NCI-H748 (cell line): Measurements from ENCODE around the gene CCKAR.
"Not testable (repeated sequence)": the region's sequence is repeated elsewhere in the genome, so short reads cannot be mapped to it uniquely, and the experiment has no call there.

Source experiments
- DNase-seq: peaks from one replicate; lab custom pipeline; 2025; ENCODE audit not compliant: unreplicated experiment; lab: John Stamatoyannopoulos, UW

The CCKAR gene, protein sequence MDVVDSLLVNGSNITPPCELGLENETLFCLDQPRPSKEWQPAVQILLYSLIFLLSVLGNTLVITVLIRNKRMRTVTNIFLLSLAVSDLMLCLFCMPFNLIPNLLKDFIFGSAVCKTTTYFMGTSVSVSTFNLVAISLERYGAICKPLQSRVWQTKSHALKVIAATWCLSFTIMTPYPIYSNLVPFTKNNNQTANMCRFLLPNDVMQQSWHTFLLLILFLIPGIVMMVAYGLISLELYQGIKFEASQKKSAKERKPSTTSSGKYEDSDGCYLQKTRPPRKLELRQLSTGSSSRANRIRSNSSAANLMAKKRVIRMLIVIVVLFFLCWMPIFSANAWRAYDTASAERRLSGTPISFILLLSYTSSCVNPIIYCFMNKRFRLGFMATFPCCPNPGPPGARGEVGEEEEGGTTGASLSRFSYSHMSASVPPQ

DNA sequence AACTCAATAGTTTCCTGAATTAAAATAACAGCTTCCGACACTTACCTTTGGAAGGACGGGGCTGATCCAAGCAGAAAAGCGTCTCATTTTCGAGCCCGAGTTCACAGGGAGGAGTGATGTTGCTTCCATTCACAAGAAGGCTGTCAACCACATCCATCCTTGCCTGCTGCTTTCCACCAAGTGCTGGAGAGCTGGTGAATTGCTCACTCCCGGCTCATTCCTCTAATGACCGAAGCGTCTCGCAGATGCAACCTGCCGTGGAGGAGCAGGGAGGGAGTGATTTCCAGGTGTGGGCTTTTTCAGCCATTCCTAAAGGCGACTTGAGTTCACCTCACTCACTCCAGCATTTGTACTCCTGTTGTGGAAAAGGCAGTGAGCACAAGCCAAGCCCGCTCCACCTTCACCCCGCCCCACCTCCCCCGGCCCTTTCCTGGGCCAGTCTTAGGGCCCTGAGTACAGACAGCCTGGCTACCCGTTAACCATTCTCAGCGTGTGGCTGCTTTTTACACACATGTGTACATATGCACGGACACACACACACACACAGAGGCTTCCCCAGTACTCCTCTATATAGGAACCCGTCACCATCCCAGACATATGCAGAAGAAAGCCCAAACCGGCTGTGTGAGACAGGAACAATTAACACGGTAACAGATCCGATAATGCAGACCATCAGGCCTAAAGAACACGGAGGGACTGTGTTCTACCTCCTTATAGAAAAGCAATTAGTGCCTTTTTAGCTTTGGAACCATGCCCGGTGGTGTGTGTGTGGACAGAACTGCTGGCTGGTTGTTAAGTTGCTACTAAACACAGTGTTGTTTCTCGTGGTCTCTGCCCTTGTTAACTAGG is at the start of gene CCKAR:
Gene CCKAR, minus strand, starts transcription at position 374 of the 849 bp plus-strand sequence. Its CDS starts 217 bp downstream, at position 157.
- DNase-seq = peak; percentile 90

DNA sequence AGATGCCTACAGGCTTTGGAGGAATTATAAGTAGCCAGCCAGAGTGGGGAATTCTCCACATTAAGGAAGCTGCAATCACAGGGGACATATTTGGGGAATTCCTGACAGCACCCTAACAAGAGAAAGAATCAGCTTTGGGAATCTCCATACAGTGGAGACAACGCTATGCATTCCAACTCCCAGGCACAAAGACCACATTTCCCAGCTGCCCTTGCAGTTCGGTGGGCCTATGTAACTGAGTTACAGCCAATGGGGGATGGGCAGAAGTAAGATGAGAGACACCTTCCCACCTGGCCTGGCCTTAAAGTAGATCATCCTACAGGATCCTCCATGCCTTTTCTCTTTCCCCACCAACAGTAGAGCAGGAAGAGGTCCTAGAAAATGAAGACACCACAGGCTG is 43.4 kb upstream of the CCKAR start:
- DNase-seq = no peak

DNA sequence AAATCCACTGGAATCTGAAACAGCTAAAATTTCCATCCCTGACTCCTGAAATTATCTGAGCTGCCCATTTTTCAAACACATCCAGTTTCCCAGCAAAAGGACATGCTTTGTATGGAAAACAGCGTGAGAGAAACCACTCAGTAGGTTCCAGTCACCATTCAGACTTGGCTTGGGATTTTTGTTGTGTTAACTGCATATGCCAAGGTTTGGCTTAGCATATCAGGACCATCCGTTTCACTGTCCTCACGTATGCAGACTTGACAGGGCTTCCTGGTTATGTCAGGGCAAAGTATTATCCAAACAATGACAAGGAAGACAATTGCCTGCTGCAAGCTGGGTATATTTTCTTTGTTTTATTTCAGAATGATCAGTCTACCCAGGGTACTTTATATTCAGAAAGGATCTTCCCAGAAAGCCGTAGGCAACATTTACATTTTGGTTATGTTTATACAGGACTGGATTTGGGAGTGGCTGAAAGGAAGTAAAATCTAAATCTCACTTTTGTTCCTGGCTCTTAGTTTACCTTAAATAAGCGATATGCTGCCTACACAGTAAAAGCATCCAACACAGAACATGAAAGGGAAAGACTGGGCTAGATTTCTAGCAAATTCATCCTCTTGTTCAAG is 41.3 kb upstream of the CCKAR start:
- no peak for DNase-seq

DNA sequence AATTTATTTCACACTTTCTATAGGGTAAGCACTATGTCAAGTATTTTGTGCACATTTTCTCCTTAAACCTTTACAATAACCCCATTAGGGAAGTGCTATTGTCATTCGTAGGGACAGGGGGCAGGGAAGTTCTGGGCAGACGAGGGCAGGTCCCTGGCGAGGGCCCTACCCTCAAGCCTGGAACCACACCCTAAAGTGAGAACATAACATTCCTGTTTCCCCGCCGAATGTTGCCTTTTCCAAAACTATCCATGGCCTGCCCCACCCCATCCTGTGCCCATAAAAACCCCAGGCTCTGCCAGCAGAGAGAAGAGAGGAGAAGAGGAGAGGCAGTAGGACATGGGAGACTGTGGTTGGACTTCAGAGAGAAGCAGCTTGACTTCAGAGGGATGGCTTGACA is 39.8 kb upstream of the CCKAR start:
- no peak for DNase-seq

DNA sequence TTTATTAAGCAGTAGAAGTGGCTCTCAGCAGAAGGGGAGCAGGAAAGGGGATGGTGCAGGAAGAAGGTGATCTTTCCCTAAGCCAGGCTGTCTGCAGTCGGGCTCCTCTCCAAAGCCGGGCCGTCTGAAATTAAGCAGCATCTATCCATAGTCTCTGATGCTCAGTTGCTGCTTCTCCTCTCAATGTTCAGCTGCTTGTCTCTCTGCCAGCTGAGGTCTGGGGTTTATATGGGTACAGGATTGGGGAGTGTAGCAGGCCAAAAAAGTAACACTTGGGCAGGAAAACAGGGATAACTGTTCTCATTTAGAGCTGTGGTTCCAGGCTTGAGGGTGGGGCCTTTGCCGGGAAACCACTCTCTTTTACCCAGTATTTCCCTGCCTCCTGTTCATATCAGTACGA is 39.2 kb upstream of the CCKAR start:
- DNase-seq = no peak

DNA sequence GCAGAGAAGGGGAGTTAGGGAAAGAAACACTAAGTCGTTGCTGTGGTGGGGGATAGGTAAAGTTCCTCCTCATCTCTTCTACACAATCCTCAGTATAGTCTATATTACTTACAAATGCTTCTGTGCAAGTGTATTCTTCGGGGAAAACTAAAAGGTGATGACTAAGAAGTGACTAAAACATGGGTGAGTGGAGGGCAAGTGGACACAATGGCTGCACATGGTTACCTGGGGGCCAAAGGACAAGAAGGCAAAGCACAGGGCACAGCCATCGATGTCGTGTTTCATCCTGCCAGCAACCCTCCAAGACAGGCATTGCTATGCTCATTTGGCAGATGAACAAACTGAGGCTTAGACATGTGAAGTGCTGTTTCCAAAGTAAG is 35.5 kb upstream of the CCKAR start:
- DNase-seq = no peak

DNA sequence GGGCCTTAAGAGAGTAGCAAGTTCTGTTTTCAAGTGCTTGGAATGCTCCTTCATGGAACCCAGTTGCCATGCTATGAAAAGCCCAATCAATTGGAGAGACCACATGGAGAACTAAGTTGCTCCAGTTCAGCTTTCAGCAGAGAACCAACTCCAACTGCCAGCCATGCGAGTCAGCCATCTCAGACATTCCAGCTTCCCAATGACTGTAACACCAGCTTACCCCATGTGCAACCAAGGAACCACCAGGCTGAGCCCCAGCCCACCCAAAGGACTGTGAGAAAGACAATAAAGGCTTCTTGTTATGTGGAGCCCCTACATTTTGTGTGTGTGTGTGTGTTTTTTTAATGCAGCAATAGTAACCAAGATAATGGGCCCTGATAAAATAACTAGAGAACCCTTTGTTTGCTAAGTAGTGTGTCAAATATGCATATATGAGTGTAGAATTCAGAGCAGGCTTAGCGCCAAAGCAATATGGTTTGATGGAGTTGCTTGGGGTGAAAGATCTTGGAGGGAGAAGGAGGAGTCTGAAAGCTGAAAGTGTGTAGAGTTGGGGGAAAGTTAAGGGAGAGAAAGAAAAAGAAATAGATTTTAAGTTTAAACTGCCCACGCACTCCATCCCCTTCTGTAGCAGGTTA is 35.0 kb upstream of the CCKAR start:
- no peak for DNase-seq

DNA sequence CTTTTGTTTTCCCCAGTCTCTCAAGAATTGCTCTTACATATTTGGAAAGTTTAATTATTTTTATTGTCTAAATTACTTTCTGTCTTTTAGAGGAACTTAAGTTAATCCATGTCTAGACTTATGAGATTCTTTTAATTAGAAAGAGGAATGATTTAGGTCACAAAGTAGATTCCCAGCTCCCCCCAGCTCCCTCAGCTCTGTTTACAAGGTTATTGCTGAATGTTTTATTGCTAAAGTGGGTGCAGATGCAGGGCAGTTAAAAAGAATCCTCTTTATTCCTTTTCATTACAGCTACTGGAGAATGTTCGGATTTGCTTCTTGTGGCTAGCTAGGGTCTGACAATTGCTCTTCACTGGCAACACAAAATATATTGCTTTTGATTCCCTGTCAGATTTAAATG is 33.7 kb upstream of the CCKAR start:
- no peak for DNase-seq

DNA sequence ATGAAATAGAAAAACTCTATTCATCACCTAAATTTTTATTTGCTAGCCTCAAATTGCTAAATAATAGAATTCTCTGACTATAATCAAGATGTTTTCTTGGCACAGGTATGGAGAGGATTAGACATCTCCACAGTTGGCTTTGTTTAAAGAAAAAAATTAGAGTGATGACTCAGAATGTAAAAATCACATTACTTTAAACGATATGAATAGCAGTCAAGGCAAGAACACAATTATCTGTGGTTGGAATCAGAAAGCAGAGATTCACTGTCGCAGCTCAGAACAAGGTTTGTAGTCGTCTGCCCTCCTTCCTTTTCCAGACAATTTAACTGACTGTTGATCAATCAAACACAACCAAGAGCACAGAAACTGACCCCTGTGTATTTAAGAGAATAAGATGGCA is 32.2 kb upstream of the CCKAR start:
- DNase-seq = no peak

DNA sequence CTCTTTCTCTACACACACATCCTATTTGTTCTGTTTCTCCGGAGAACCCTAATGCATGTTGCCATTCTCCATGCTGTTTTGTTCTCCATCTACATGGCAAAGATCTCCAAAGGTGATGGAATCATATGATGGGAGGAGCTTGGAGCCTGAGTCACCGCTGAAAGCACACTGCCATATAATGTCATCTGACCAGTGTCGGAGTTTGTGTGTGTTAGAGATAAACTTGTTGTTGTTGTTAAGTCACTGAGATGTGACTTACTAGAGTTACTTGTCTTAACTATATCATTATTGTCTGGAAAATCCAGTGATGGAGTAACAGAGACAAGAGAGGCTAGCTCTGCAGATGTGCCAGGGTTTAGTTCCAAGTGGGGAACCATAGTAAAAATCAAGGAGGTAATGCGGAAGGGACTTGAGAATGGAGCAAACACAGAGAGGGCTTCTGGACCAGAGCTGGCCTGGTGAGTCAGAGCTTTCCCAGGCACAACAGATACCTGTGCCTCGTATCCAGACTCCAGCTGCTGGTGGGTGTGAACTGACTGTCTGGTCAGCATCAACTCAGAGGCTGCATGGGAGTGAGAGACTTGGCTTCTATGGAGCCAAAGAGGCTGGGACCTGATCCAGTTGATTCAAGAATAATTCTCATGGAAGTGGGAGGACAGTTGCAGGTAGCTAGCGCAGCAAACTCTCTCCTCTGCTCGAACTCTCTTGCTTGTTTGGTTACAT is 30.6 kb upstream of the CCKAR start:
- no peak for DNase-seq

DNA sequence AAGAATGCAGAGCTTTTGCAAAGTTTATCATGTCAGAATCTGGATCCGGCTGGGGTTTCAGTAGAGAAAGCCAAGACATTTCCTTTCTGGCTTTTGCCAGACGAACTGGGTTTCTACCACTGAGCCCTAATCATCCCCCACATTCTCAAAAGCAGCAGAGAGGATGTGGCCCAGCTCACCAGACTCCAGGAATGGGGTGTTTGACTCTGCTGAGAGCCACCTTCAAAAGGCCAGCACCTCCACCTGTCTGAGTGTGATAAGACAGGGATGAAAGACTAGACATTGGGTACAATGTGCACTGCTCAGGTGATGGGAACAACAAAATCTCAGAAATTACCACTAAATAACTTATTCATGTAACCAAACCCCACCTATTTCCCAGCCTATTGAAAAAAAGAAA is 25.7 kb upstream of the CCKAR start:
- no peak for DNase-seq

DNA sequence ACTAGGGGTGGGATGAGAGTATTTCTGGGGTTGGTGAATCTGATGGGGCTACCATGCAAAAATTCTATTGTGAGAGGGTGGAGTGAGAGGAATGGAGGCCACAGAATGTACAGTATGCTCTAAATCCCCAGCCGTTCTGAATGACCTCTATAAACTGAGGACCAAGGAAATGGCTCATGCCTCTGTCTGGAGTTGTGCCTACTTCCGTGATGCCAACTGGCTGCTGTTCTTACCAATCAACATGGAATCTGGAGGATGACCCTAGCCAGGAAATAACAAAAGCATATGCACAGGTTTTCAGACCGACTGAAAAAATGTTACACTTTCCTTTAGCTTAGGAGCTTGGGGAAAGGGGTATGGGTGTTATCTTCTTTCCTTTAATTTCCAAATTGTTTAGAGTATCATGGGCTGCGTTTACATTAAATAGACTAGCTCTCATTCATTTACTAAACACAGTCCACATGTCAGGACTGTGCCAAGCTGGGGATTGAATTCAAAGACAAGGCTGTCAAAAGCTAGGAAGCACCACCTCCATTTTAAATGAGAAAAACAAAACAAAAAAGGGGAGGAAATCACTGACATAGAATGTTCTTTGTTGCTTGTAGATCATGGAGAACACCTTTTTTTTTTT is 20.2 kb upstream of the CCKAR start:
- no peak for DNase-seq

DNA sequence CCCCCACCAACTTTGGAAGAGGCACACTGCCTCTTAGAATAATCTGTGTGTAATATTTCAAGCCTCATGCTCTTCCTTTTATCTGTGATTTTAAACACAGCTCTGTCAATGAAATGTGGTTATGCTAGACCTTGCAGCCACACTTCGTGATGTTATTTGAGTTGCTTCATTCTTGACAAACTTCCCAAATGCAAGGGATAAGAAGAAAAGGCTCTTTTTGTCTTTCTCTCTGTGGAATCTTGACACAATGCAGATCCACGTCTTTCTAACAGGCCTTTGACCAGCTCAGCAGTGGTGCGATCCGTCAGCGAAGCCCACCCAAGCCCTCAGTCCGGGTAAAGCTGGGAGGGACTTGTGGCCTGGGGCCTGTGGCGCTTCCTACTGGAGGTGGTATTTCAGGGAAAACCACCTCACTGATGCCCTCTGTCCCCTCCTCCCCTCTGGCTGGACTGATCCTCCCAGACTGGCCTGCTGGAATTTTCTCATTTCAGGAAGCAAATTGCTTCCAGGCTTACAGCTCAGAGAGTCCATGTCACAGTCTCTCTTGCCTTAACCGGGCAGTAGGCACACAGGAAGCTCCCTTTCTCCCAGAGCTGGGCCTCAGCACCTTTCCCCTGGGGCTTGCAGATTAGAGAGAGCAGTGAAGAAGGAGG is 19.5 kb upstream of the CCKAR start:
- DNase-seq = no peak

DNA sequence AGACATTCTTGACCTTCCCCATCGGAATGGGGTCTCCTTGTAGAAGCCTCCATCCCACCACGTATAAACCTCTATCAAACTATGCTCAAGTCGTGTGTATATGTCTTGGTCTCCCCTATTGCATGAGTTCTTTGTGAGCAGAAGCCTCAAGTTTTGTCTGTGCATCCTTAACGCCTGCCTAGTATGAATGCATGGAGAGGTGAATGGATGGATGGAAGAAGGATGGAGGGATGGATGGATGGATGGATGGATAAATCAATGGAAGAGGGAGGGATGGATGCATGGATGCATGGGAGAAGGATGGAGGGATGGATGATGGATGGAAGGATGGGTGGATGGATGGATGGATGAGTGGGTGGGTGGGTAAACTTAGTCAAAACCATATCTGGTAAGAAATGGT is 17.0 kb upstream of the CCKAR start:
- no peak for DNase-seq

DNA sequence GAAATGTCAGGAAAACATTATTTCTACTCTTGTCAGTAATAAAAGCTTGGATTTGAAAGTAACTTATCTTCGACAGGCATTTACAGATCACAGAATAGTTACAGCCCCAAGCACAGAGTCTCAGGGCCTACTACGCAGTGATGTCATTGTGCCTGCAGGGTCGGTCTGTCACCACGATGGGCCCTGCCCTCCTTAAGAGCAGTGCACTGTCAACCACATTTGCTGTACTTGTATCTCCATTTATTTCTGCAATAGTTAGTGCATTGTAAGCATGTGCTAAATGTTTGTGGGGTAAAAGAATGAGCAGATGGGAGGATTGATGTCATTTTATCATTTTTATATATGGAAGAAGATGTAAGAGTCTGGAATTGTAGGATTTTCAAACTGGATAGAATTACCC is 13.6 kb upstream of the CCKAR start:
- DNase-seq = no peak

DNA sequence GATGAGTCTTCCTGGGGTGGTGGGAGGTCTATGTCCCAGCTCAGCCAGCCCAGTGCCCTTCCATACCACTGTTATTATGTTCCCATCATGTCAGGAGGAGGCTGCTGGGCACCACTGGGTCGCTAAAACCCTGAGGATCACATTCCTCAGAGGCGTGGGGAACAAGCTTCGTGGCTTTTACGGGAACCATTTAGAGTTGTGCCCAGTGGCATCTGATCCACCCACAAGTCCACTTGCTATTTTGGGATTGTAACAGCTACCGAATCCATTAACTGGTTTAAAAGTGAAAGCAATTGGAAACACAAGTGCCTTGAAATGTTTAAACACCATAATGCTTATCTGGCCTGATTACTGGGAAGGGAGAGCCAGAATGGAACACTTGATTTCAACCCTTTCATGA is 13.1 kb upstream of the CCKAR start:
- no peak for DNase-seq

DNA sequence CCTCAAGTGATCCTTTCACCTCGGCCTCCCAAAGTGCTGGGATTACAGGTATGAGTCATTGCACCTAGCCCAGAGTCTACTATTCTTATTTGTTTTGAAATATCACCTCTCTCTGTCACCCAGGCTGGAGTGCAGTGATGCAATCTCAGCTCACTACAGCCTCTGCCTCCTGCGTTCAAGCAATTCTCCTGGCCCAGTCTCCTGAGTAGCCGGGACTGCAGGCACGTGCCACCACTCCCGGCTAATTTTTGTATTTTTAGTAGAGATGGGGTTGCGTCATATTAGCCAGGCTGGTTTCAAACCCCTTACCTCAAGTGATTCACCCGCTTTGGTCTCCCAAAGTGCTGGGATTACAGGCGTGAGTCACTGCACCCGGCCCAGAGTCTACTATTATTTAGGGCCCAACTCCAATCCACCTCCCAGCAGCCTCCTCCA is 10.3 kb upstream of the CCKAR start:
- DNase-seq = not testable (repeated sequence)

DNA sequence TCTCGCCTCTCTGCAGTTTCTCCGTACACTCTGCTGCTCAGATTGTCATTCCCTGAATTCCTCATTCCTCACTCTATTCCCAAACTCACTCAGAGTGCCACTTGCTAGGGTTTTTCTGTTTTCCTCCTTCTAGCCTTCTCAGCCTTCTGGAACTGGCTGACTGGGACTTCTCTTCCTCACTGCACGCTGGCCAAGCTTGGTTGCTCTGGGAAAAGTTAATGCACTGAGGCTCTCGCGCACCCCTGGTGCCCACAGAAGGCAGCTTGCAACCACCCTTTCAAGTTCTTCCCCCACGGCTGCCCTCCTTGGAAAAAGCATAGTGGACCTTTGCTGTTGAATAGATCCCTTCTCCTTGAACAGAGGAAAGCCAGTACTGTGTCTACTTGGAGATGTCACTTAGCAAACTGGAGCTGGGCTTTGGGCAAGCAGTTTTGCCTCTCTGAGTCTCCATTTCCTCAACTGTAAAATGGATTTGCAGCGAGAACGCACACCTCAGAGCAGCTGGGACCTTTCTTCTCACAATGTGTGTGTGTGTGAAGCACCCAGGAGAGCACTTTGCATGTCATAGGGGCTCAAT is 6.0 kb upstream of the CCKAR start:
- no peak for DNase-seq

DNA sequence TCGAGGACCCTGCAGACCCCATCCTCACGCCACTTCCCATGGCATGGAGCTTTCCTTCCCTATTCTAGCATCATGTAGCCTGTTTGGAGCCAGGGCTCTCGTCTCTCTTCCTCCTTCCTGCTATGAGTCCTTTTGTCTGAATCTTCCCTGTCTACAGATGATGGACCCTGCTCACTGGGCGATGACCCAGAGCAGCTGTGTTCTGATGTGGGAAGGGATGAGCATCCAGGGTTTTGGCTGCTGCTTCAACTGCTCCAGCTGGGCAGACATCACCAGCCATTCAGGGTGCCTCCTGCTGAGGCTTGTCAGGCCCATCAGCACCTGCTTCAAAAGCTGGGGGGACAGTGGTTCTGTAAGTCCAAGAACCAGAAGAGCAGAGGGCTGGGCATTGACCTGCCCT is 3.2 kb upstream of the CCKAR start:
- no peak for DNase-seq
